Measurements from ENCODE around the gene OR6K3.

OR6K3 gene

DNA sequence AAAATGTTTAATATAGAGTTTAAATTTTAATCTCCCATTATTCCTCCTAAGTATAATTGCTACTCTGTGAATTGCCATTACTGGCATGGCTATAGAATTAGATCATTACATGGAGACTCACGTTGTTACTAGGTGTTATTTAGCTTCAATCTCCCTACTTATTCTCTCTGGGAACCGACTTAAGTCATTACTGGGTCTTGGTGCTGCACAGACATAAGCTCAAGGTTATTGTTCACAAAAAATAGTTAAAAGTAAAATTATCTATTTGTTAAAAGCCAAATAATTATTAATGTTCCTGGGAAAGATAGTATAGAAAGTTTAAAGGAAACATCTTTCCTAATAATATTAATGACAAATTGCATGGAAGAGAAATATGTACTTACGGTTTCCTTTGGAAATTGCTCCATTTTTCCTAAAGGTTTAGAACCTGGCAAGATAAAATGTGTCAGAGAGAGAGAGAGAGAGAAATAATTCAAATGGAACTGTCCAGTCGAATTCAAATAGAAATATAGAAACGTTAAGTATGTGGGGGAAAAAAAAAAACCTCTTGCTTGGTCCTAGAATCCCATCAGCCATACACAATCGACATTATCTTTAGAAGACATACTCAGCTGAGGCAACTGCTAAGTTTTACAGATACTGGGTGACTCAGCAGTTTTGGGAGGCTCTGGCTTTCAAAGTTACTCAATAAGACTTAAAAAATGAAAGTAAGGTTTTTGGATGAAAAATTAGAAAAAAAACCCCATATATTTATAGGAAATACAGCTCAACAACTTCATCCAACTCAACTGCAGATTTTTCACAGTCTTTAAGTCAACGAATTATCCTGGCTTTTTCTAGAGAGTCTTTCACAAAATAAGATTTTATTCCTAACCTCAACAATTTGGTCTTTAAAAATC, 34.2 kb downstream of the OR6K3 start, which contains the start of gene SPTA1:
TSS of gene SPTA1 (minus strand) at position 605 of the 899 bp plus-strand sequence. CDS start at position 407, 198 bp downstream.
- DNase-seq = no peak

DNA sequence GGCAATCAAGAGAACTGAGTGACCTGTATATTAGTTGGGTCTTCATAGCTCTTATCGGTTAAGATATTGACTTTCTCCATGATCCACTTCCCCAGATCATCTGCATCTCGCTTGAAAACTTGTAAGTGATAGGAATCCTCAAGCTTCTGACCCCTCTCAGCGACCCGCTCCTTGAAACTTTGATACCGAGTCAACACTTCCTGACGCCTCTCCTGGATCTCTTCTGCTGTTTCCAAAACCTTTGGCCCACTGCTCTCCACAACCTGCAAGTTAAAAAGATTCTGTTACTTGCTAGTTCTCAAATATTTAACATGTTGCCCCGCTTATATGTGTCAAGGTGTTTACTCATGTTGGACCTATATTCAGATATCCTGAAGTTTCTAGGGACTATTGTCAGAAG, 35.4 kb downstream of the OR6K3 start:
- DNase-seq = no peak

DNA sequence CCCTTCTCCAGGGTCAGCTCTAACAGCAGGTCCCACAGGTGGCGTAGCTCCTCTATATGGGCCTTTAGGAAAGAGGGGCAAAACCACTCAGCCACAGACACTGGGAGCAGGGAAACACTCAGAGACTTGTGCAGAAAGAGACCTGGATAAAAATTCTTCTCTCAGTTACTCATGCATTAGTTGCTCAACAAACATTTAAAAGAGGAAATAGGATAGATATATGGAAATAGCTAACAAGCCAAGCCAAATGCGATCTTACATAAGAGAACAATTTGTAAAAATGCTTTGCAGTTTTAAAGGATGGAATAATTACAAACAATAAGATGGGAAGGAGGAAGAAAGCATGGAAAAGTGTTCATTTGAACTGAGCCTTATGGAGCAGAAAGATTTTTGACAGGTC, 38.9 kb downstream of the OR6K3 start:
- DNase-seq = no peak

DNA sequence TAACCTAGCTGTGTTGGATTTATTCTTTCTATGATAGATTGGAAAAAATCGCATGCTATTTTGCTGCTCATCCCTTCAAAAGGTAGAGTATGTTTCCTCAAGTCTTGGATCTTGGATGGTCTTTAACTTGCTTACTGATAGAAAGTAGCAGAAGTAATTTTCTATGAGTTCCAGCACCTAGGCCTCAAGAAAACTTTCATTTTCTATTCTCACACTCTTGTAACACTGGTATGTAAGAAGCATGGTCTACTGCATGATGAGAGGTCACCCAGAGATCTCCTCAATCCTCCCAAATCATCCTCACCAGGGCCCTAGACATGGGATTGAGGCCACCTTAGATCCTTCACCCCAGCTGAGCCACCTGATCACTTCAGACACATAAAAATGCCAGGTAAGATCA, 41.2 kb downstream of the OR6K3 start:
- no peak for DNase-seq

DNA sequence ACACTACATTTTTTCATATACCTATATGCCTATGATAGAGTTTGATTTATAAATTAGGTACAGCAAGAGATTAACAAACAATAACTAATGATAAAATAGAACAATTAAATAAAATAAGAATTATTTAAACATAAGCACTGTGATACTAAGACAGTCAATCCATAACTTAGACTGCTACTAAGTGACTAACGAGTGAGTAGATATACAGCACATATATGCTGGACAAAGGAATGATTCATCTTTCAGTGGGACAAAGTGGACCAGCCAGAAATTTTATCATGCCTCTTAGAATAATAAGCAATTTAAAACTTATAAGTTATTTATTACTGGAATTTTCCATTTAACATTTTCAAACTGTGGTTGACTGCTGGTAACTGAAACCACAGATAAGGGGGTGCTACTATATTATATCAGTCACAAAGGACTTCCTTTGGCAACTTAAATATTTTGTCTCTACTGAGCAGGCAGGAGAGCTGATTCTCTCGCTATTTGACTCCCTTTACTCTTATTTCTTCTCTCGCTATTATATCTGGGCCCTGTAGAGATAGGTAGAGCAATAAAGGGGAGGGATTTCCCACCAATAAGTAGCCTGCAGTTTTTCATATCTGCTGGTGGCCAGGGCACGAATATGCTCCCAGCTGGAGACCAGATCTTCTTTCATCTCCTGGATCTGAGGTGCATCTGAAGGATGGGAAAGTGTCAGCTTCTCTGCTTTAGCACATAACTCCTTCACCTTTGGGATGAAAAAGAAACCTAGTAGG, 44.8 kb downstream of the OR6K3 start:
- no peak for DNase-seq

DNA sequence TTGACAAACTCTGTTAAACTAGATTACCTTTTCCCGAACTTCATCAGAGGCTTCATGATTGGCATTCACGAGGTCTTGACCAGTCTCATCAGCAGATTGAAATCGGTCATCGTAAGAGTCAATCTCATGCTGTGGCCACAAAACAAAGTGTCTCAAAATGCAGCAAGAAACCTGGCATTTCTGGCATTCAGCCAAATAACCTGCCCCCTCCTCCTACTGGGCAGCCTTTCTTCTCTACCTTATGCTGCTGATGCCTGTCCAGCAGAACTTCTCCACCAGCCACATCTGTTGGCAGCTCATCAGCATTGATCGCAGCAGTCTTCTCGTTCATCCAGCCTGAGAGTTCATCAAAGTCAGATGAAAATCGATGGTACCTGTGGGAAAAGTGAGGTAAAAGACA, 46.2 kb downstream of the OR6K3 start:
- no peak for DNase-seq
